ENCODE data around the gene CC2D1B. TPM values are rescaled to one million over a fixed set of nuclear protein-coding genes. Genes with fewer than 3 reads are reported as not detected.

The CC2D1B gene
- total RNA-seq, 1 experiment from 2014 or later: 26.0 TPM

DNA sequence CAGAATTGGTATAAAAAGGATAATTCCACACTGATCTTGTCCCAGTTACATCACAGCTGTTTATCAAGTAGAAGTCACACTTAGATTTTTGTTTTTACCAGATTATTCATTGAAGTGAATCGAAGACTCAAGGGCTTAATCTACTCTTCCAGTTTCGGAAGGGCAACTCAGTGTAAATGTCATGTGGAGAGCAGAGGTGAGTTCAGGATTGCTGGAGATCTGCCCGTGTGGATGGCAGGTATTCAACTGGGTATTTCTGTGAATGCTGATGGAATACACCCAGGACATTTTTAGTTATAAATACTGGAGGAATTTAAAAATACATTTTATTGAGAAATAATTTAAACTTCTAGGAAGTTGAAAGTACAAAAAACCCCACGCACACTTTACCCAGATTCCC lies 19.4 kb downstream of the CC2D1B start:
- no peaks in the 10 kb centered on the region for H3K9me3 ChIP-seq (ENCODE audit: low read length)
- no peaks in the 10 kb centered on the region for H3F3A ChIP-seq (ENCODE audit: low read length, unreplicated experiment)
- TF ChIP-seq, protein P1, sequence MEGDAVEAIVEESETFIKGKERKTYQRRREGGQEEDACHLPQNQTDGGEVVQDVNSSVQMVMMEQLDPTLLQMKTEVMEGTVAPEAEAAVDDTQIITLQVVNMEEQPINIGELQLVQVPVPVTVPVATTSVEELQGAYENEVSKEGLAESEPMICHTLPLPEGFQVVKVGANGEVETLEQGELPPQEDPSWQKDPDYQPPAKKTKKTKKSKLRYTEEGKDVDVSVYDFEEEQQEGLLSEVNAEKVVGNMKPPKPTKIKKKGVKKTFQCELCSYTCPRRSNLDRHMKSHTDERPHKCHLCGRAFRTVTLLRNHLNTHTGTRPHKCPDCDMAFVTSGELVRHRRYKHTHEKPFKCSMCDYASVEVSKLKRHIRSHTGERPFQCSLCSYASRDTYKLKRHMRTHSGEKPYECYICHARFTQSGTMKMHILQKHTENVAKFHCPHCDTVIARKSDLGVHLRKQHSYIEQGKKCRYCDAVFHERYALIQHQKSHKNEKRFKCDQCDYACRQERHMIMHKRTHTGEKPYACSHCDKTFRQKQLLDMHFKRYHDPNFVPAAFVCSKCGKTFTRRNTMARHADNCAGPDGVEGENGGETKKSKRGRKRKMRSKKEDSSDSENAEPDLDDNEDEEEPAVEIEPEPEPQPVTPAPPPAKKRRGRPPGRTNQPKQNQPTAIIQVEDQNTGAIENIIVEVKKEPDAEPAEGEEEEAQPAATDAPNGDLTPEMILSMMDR (conservative IDR thresholded peaks at IDR 0.05; ENCODE audit: low read depth, low read length): no peak
- no peak for TF ChIP-seq EZH2 (IDR thresholded peaks at IDR 0.05; ENCODE audit: low read length, unreplicated experiment)
- no peak for TF ChIP-seq EZH2phosphoT487 (IDR thresholded peaks at IDR 0.05; ENCODE audit: borderline replicate concordance, low read length)
- H3K27ac ChIP-seq (ENCODE audit: low read length): no peak overlapping the region
- H3K4me3 ChIP-seq (ENCODE audit: low read length): no peak overlapping the region
- H4K20me1 ChIP-seq (ENCODE audit: low read length): no peaks in the 10 kb centered on the region
- no TSS peak for BruUV-seq (replicated peaks)
- peaks cover 13% of the 10 kb centered on the region; the same call in 1 of the 2 replicates for H3K4me1 ChIP-seq (ENCODE audit: insufficient read depth, low read length)
- POLR2A ChIA-PET (ENCODE audit: unreplicated experiment): no interaction called here
- no peak overlapping the region for H3K9ac ChIP-seq (ENCODE audit: low read length)
- no peaks in the 10 kb centered on the region for H3K27me3 ChIP-seq (ENCODE audit: low read length)
- no peak for ATAC-seq
- CTCF ChIA-PET: no interaction called here
- no peaks in the 10 kb centered on the region for H3K79me2 ChIP-seq (ENCODE audit: low read length)
- H3K4me2 ChIP-seq (ENCODE audit: low read length): no peak overlapping the region
- H3K9me2 ChIP-seq (replicated peaks; ENCODE audit: low read length): no peaks in the 10 kb centered on the region
- H2AFZ ChIP-seq (ENCODE audit: low read length): no peak overlapping the region
- H3K36me3 ChIP-seq (ENCODE audit: low read depth, low read length): no peaks in the 10 kb centered on the region
- intact Hi-C loops (cut with micrococcal nuclease): loop anchor here (5.0 kb wide), 1 partner anchor 219 kb away; no protein-coding TSS in a partner anchor
- no peak for DNase-seq

DNA sequence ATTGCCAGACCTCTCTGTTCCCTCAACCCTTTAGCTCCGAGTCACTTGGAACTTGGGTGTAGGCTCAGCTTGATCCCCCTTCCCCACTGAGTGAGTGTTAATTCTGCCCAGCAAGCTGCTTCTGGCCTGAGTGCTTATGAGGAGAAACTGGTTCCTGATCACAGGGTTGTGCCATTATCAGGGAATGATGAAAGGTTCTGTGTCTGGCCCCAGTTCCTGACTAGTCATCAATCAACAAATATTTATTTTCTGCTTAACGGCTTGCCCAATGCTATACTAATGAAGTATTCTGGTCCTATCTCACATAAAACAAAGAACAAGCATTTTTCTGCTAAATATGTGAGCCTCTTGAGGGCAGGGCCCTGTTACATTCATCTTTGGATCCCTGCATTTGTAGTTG lies 20.8 kb downstream of the CC2D1B start:
- BruUV-seq (replicated peaks): no TSS peak
- Histone ChIP-seq H3K79me2 (ENCODE audit: low read length) (no peaks in the 10 kb centered on the region), H3K36me3 (ENCODE audit: low read depth, low read length) (no peaks in the 10 kb centered on the region), H3K27ac (ENCODE audit: low read length) (no peak overlapping the region), H3K9me3 (ENCODE audit: low read length) (no peaks in the 10 kb centered on the region), H3K9me2 (replicated peaks; ENCODE audit: low read length) (no peaks in the 10 kb centered on the region), H3K27me3 (ENCODE audit: low read length) (no peaks in the 10 kb centered on the region), H3K4me2 (ENCODE audit: low read length) (no peak overlapping the region), H2AFZ (ENCODE audit: low read length) (no peak overlapping the region), H4K20me1 (ENCODE audit: low read length) (no peaks in the 10 kb centered on the region), H3K9ac (ENCODE audit: low read length) (no peak overlapping the region), H3F3A (ENCODE audit: low read length, unreplicated experiment) (no peaks in the 10 kb centered on the region), H3K4me1 (ENCODE audit: insufficient read depth, low read length) (peaks cover 7% of the 10 kb centered on the region; the same call in 1 of the 2 replicates), H3K4me3 (ENCODE audit: low read length) (no peak overlapping the region)
- peak; percentile 80 for ATAC-seq
- intact Hi-C loops (cut with micrococcal nuclease): loop anchor here (5.0 kb wide), 1 partner anchor 218 kb away; no protein-coding TSS in a partner anchor
- TF ChIP-seq, protein P1 (conservative IDR thresholded peaks at IDR 0.05; ENCODE audit: low read depth, low read length): no peak
- TF ChIP-seq EZH2phosphoT487 (IDR thresholded peaks at IDR 0.05; ENCODE audit: borderline replicate concordance, low read length): no peak
- TF ChIP-seq EZH2 (IDR thresholded peaks at IDR 0.05; ENCODE audit: low read length, unreplicated experiment): no peak
- DNase-seq: peak; percentile 25
- ChIA-PET CTCF (no interaction called here), POLR2A (ENCODE audit: unreplicated experiment) (no interaction called here)

DNA sequence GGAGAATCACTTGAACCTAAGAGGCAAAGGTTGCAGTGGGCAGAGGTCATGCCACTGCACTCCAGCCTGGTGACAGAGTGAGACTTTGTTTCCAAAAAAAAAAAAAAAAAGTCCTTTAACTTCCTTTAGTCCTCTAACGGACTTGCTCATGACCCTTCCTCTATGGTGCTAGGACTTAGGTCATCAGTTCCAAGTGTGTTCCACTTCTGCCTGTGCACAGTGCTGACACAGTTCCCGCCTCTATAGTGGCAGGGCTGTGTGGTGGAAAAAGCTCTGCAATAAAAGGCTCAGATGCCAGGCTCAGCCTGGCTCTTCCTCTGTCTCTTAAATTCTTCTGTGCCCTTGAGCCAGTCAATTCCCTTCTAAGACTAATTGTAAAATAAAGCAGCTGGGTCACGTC lies 22.0 kb downstream of the CC2D1B start:
- Histone ChIP-seq H3K9ac (ENCODE audit: low read length) (no peak overlapping the region), H3K36me3 (ENCODE audit: low read depth, low read length) (no peaks in the 10 kb centered on the region)
- intact Hi-C loops (cut with micrococcal nuclease): no loop called here

More for the DNA sequence above, 22.0 kb downstream of the CC2D1B start:
- Histone ChIP-seq H3K9me3 (ENCODE audit: low read length) (no peaks in the 10 kb centered on the region), H3K9me2 (replicated peaks; ENCODE audit: low read length) (no peaks in the 10 kb centered on the region), H3K27me3 (ENCODE audit: low read length) (no peaks in the 10 kb centered on the region), H3K4me3 (ENCODE audit: low read length) (no peak overlapping the region), H2AFZ (ENCODE audit: low read length) (no peak overlapping the region), H3K27ac (ENCODE audit: low read length) (no peak overlapping the region), H3F3A (ENCODE audit: low read length, unreplicated experiment) (no peaks in the 10 kb centered on the region), H3K4me1 (ENCODE audit: insufficient read depth, low read length) (peaks cover 5% of the 10 kb centered on the region; the same call in 1 of the 2 replicates), H4K20me1 (ENCODE audit: low read length) (no peaks in the 10 kb centered on the region), H3K79me2 (ENCODE audit: low read length) (no peaks in the 10 kb centered on the region), H3K4me2 (ENCODE audit: low read length) (no peak overlapping the region)
- TF ChIP-seq, protein P1 (conservative IDR thresholded peaks at IDR 0.05; ENCODE audit: low read depth, low read length): no peak
- no peak for ATAC-seq
- DNase-seq: no peak
- no TSS peak for BruUV-seq (replicated peaks)
- ChIA-PET CTCF (no interaction called here), POLR2A (ENCODE audit: unreplicated experiment) (no interaction called here)

Data from PC-3 (cell line).